ENCODE measurements around the gene MAP1B. TPM values are rescaled to one million over a fixed set of nuclear protein-coding genes. Genes with fewer than 3 reads are reported as not detected.

The MAP1B gene
- total and polyA plus RNA-seq, 10 of the 15 experiments (the other 5 are each of a cell fraction or from before 2014, with no cell fraction given) = 0.02 to 0.81 (median 0.06) TPM; not detected in 1

GRCh38 chr5:72106817-72107130, 501 bp upstream of the MAP1B start (continued):
- TF ChIP-seq, protein P1, sequence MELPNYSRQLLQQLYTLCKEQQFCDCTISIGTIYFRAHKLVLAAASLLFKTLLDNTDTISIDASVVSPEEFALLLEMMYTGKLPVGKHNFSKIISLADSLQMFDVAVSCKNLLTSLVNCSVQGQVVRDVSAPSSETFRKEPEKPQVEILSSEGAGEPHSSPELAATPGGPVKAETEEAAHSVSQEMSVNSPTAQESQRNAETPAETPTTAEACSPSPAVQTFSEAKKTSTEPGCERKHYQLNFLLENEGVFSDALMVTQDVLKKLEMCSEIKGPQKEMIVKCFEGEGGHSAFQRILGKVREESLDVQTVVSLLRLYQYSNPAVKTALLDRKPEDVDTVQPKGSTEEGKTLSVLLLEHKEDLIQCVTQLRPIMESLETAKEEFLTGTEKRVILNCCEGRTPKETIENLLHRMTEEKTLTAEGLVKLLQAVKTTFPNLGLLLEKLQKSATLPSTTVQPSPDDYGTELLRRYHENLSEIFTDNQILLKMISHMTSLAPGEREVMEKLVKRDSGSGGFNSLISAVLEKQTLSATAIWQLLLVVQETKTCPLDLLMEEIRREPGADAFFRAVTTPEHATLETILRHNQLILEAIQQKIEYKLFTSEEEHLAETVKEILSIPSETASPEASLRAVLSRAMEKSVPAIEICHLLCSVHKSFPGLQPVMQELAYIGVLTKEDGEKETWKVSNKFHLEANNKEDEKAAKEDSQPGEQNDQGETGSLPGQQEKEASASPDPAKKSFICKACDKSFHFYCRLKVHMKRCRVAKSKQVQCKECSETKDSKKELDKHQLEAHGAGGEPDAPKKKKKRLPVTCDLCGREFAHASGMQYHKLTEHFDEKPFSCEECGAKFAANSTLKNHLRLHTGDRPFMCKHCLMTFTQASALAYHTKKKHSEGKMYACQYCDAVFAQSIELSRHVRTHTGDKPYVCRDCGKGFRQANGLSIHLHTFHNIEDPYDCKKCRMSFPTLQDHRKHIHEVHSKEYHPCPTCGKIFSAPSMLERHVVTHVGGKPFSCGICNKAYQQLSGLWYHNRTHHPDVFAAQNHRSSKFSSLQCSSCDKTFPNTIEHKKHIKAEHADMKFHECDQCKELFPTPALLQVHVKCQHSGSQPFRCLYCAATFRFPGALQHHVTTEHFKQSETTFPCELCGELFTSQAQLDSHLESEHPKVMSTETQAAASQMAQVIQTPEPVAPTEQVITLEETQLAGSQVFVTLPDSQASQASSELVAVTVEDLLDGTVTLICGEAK (IDR thresholded peaks at IDR 0.05; ENCODE audit: borderline replicate concordance) = no peak
- TF ChIP-seq ZNF24 (IDR thresholded peaks at IDR 0.05) (no peak), NFXL1 (IDR thresholded peaks at IDR 0.05; ENCODE audit: borderline replicate concordance) (no peak), IKZF1 (conservative IDR thresholded peaks at IDR 0.05) (no peak), NFYA (IDR thresholded peaks at IDR 0.05; ENCODE audit: borderline replicate concordance, low read depth, low read length) (no peak), MYB (IDR thresholded peaks at IDR 0.05; ENCODE audit: borderline replicate concordance, low read depth, low read length) (no peak), MTA2 (IDR thresholded peaks at IDR 0.05; ENCODE audit: low read depth) (no peak), RB1 (IDR thresholded peaks at IDR 0.05; ENCODE audit: borderline replicate concordance) (no peak), MXI1 (IDR thresholded peaks at IDR 0.05; ENCODE audit: low read depth, low read length) (no peak), BCL11A (IDR thresholded peaks at IDR 0.05; ENCODE audit: low read depth, low read length) (no peak), SMAD1 (IDR thresholded peaks at IDR 0.05; ENCODE audit: low read depth, partially characterized antibody) (no peak)

GRCh38 chr5:72107901-72108201, 576 bp downstream of the MAP1B start:
- RAD21 ChIA-PET (ENCODE audit: unreplicated experiment) = no interaction called here
- H3K4me3 ChIP-seq = no peak overlapping the region
- WGBS (ENCODE audit: insufficient coverage, insufficient replicate concordance, low lambda C conversion rate, missing lambda C conversion rate) = 8% methylated on average over 11 of the region's 11 CpGs

More at GRCh38 chr5:72107901-72108201, 576 bp downstream of the MAP1B start:
- POLR2A ChIA-PET = no interaction called here
- Histone ChIP-seq H3K9me3 (replicated peaks; ENCODE audit: control insufficient read depth, insufficient read depth, low read length) (no peaks in the 10 kb centered on the region), H3K27me3 (replicated peaks in 1 of 2; ENCODE audit: control insufficient read depth in 2 of 2, insufficient read depth in 2 of 2, low read length in 1 of 2) (peaks cover 5 to 20% of the 10 kb centered on the region in 2 experiments), H3K27ac (ENCODE audit: control insufficient read depth, insufficient read depth) (no peak overlapping the region), H4K20me1 (ENCODE audit: control insufficient read depth, insufficient read depth) (no peaks in the 10 kb centered on the region), H2AFZ (ENCODE audit: control insufficient read depth, low read depth, low read length) (no peak overlapping the region), H3K4me2 (ENCODE audit: control insufficient read depth, insufficient read depth) (peak overlapping the region; percentile 55), H3K4me1 (ENCODE audit: control insufficient read depth, insufficient read depth, low read length) (0 out of 2 replicates have a peak, but pooled peaks cover 2% of the 10 kb centered on the region), H3K9ac (ENCODE audit: control insufficient read depth, insufficient read depth, low read length) (no peak overlapping the region), H3K36me3 (ENCODE audit: control insufficient read depth in 2 of 2, insufficient read depth in 2 of 2, low read length in 1 of 2) (no peaks in the 10 kb centered on the region), H3K79me2 (ENCODE audit: control insufficient read depth, insufficient read depth, low read length) (no peaks in the 10 kb centered on the region)
- in situ Hi-C loops (cut with MboI) = no loop called here
- ATAC-seq (peak; percentile 35; the same call in 1 of the 3 replicates), FAIRE-seq (no peak), DNase-seq (ENCODE audit: low read depth, low spot score) (no peak)
- BruUV-seq (replicated peaks) = no TSS peak
- SMC1A ChIA-PET (ENCODE audit: uncharacterized antibody, unreplicated experiment) = no interaction called here
- 0 out of 2 replicates have a peak, but pooled peaks have one; percentile 77 for TF ChIP-seq EZH2 (IDR thresholded peaks at IDR 0.05; ENCODE audit: borderline replicate concordance, control insufficient read depth, low read depth, low read length)
- TF ChIP-seq RUNX3 (IDR thresholded peaks at IDR 0.05; ENCODE audit: low read length) = peak; percentile 32; the same call in 1 of the 2 replicates
- no peak for TF ChIP-seq FOXM1 (IDR thresholded peaks at IDR 0.05; ENCODE audit: low read depth, low read length)
- peak; percentile 7 for TF ChIP-seq HDAC6 (IDR thresholded peaks at IDR 0.05; ENCODE audit: unreplicated experiment)
- intact Hi-C loops (cut with micrococcal nuclease; ENCODE audit: unreplicated experiment) = no loop called here
- CTCF ChIA-PET = no interaction called here

Measured in GM12878 (cell line).